CD4-positive, alpha-beta T cell treated with Interleukin-10 for 1 hour (primary cell): ENCODE results near the gene F13B.
"Not testable (repeated sequence)": the region's sequence is repeated elsewhere in the genome, so short reads cannot be mapped to it uniquely, and the experiment has no call there.

ENCODE experiments used
- DNase-seq: peaks from one replicate; pipeline ENCODE4 v3.0.0-alpha.2; 2020

The F13B gene

DNA sequence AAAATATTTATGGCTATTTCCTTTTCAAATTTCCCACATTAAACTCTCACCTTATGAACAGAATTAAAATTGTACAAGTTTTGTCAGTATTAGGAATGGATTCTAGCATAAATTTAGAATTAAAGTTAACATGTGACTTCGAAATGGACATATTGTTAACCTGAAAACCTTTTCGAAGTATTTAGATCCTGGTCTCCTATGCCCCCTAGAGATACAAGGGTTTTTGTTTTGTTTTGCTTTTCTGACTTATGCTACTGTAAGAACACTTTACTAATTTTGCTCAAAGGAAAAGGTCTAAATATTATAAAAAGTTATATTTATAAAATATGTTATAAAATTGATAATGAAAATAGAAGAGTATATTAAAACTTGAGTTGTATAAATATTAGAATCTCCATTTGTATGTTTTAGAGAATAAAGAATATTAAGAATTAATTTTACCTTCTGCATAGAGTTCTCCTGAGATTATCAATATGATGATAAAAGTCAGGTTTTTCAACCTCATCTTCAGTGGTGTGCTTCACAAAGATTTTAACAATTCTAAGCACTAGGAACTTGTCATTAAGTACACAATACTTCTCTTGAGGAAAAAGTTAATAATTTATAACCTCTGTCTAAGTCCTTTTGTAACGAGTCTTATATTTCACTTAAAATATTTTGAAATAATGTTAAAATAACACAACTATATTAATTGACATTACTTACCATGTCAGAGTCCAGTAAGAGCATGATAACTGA, at the start of gene F13B:
F13B (minus strand) TSS at position 542 of the 738 bp plus-strand sequence; CDS start at position 505, 37 bp downstream.
- DNase-seq = no peak

DNA sequence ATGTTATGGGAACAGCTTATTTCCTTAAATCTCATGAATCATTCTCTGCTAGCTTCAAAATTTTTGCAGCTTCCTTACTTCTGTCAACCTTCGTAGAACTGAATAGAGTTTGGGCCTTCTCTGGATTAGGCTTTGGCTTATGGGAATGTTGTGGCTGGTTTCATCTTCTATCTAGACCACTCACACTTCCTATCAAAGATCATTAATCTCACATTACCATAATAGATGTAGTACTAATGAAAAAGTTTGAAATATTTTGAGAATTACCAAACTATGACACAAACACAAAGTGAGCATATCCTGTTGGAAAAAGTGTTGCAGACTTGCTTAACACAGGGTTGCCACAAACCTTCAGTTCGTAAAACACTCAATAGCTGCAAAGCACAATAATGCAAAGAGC, 49.1 kb upstream of the F13B start:
- DNase-seq = no peak

DNA sequence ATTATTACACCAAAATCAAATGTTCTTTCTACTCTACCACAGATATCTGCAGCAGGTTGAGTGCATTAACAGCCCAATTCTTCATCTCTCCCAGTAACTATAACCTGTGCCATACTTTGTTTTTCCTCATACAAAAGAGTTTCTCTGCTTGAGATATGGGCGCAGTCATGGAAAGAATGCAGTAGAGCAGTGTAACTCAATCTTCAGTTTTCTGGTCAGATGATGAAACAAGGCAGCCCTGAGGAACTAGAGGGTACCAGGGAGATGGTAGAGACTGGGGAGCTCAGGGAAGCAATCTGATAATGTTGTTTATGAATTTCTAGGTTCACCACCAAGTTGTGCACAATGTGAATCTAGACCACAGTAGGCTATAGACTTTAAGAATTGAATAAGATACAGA, 39.8 kb upstream of the F13B start:
- no peak for DNase-seq

GRCh38 chr1:197103300-197103699, 36.2 kb upstream of the F13B start:
- no peak for DNase-seq

GRCh38 chr1:197101978-197102377, 34.9 kb upstream of the F13B start:
- DNase-seq = no peak

DNA sequence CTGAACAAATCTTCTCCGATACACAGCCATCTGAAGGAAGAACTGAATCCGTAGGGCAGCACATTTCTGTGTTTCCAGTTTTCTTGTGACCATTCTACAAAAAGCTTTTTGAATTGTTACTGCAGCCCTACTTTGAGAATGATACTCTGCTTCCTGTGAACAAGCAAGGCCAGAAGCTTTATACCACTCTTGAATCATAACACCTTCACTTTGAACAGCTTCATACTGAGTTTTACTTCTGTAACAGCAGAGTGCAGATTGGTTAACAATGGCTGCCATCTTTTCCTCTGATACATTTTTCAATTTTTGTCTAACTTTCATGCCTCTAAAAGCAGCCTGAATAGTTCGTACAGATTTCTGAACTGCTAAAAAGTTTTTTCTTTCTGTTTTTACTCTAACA, 33.6 kb upstream of the F13B start:
- no peak for DNase-seq

- no peak for DNase-seq
These were observed 32.4 kb upstream of the F13B start for GRCh38 chr1:197099444-197099843.

- DNase-seq = not testable (repeated sequence)
These were observed 29.9 kb upstream of the F13B start for GRCh38 chr1:197096971-197097370.

DNA sequence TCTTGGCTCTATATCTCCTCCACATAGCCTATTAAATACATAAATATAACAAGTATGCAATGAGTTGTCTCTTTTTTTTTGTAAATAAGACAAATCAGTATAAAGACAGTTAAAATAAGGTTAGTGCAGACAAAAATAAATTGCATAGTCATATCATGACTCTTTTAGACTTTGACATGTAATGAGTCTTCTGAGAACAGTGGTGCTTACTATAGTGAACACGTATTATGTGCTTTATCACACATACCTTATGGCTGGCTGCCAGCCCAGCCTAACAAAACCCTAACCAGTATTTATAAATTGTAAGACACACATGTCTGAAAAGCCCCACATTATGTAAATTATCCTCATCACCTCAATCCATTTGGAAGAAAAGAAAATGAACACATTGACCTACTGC, 29.1 kb upstream of the F13B start:
- no peak for DNase-seq

DNA sequence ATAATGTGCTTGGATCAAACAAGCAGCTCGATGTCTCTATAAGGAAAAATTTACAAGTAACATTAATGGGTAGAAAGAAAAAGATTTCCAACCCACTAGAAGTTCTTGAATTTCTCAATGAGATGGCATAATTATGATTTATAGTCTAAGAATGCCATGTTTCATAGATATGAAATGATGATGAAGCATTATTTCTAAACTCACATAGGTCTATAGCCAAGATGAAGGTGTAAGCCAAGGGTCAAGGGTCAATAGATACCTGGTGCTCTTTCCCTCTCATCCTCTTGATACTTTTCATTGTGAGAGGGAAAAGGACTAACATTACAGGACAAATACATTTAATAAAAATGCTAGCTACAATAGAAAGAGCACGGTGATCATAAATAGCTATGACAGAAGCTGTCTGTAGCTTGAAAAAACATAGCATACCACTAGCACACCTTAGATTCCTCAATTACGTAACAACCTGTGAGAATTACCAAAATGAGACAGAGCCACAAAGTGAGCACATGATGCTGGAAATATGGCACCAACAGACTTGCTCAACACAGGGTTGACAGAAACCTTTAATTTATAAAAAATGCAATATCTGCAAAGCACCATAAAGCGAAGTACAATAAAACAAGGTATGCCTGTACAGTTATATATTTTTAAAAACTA, 26.3 kb upstream of the F13B start:
- no peak for DNase-seq

- DNase-seq = no peak
These were observed 25.5 kb upstream of the F13B start for GRCh38 chr1:197092491-197093023.

DNA sequence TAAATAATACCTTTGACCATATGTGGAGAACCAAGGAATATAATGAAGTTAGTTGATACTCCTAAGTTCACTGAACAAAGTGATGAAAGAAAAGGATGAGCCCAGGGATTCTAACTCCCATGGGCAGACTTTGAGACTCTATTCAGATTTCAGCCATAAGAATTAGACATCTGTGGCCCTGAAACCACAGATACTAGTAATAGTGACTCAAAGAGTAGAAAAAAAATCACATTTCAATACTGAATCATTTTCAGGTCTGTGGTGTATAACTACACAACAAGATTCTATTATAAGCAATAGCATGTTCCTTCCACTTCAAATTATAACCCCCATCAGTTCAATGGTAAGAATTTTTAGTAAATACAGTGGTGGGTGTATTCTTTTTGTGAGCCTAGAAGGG, 16.4 kb upstream of the F13B start:
- no peak for DNase-seq

DNA sequence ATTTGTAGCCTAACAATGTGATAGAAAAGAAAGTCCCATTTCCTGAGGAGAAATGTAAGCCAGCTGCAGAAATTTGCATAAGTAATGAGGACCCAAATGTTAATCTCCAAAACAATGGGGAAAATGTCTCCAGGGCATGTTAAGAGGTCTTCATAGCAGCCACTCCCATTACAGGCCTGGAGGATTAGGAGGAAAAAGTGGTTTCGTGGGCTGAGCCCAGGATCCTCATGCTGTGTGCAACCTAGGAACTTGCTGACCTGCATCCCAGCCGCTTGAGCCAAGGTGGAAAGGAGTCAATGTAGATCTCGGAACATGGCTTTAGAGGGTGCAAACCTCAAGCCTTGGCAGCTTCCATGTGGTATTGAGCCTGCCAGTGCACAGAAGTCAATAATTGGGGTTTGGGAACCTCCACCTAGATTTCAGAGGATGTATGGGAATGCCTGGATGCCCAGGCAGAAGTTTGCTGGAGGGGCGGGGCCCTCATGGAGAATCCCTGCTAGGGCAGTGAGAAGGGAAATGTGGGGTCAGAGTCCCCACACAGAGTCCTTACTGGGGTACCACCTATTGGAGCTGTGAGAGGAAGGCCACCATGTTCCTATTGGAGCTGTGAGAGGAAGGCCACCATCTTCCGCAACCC, 14.2 kb upstream of the F13B start:
- DNase-seq = no peak

DNA sequence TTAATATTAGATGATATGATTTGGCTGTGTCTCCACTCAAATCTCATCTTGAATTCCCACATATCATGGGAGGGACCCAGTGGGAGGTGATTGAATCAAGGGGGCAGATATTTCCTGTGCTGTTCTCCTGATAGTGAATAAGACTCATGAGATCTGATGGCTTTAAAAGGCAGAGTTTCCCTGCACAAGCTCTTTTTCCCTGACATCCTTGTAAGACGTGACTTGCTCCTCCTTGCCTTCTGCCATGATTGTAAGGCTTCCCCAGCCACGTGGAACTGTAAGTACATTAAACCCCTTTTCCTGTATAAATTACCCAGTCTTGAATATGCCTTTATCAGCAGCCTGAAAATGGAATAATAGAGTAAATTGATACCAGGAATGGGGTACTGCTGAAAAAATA, 13.3 kb upstream of the F13B start:
- DNase-seq = no peak

DNA sequence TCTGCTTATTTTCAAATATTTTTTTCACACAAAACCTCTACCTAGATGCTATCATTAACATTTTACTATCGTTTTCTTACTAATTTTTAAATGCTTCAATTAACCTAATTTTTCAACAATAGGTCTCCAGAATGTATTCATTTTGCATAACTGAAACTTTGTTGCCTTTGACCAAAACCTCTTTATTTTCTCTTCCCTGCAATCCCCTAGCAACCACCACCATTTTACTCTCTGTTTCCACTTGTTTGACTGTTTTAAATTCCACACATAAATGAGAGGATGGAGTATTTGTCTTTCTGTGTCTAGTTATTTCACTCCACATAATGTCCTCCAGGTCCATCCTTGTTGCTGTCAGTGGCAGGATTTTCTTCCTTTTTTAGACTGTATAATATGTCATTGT, 9.5 kb upstream of the F13B start:
- DNase-seq = no peak

- no peak for DNase-seq
These were observed 6.9 kb upstream of the F13B start for GRCh38 chr1:197073978-197074377.

- DNase-seq = no peak
These were observed 378 bp upstream of the F13B start for GRCh38 chr1:197067457-197067818.

GRCh38 chr1:197066277-197066676, 783 bp downstream of the F13B start:
- no peak for DNase-seq

GRCh38 chr1:197065559-197065958, 1.5 kb downstream of the F13B start:
- no peak for DNase-seq

- no peak for DNase-seq
These were observed 3.8 kb downstream of the F13B start for GRCh38 chr1:197063212-197063611.

- DNase-seq = no peak
These were observed 4.4 kb downstream of the F13B start for GRCh38 chr1:197062692-197063091.

GRCh38 chr1:197049100-197049499, 18.0 kb downstream of the F13B start:
- no peak for DNase-seq

DNA sequence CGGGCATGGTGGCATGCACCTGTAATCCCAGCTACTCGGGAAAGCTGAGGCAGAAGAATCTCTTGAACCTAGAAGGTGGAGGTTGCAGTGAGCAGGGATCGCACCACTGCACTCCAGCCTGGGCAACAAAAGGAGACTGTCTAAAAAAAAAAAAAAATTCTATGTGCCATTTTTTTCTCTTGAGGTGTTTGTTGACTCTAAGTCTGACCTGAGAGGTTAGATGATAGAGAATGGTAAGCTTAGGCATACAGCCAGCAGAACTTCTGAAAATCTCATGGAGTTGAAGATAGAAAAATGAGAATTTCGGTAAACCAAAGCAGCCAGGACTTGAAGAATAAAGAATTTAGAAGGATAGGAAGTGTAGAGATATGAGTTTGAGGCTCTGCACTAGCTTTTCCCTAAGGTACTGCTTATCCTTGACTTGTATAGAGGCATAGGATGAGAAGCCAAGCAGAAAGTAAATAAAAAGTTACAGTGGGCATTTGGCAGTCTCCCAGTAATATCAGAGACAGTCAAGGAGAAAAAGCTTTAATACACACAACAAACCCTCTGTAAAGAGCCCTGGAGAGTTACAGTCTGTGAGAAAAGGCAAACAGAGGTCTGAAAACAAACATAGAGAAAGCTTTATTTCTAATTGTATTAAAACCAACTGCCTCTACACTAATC, 24.3 kb downstream of the F13B start:
- no peak for DNase-seq
